GM12801 (cell line): Measurements from ENCODE around the gene GRK1.

ENCODE experiments used
- TF ChIP-seq, protein P1 (sequence below): IDR thresholded peaks from one replicate; pipeline ENCODE4 v1.5.1; 2011; ENCODE audit warnings: control low read depth; ENCODE audit not compliant: insufficient read length; ENCODE audit errors: extremely low read depth

The GRK1 gene

GRCh38 chr13:113745059-113745458 lies 78.0 kb downstream of the GRK1 start:
- TF ChIP-seq, protein P1, sequence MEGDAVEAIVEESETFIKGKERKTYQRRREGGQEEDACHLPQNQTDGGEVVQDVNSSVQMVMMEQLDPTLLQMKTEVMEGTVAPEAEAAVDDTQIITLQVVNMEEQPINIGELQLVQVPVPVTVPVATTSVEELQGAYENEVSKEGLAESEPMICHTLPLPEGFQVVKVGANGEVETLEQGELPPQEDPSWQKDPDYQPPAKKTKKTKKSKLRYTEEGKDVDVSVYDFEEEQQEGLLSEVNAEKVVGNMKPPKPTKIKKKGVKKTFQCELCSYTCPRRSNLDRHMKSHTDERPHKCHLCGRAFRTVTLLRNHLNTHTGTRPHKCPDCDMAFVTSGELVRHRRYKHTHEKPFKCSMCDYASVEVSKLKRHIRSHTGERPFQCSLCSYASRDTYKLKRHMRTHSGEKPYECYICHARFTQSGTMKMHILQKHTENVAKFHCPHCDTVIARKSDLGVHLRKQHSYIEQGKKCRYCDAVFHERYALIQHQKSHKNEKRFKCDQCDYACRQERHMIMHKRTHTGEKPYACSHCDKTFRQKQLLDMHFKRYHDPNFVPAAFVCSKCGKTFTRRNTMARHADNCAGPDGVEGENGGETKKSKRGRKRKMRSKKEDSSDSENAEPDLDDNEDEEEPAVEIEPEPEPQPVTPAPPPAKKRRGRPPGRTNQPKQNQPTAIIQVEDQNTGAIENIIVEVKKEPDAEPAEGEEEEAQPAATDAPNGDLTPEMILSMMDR: no peak

DNA sequence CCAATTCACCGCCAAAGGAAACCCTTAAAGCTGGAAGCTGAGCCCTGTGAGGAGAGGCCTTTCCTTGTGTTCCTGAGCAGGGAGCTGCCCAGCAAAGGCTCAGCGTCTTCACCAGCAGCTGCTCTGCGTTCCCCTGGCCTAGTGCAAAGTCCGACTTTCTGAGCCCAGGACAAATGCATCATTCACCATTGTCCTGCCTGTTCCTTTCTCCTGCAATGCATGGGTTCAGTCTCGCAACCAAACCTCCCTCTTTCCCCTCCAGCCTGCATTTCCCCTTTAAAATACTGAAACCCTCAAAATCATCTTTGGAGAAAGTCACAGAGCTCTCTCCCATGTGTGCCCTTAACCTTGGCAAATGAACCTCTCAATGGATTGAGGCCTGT lies 79.1 kb downstream of the GRK1 start:
- TF ChIP-seq, protein P1: no peak

DNA sequence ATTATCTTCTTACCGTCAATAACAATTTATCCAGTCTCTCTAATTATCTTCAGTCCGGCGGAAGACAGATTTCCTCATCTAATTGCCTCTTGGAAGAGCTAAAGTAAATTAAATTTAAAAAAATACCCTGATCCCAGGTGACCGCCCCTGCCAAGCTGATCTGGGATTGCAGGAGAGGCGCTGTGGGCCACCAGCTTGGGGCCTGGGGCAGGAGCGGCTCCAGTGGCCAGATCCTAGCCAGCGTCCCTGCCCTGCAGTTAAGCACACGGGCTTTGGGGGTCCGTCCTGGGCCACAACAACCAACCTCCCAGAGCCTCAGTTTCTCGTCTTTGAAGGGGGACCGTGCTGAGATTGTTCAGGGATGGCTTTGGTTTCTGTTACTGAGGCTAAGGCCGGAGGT lies 79.7 kb downstream of the GRK1 start:
- TF ChIP-seq, protein P1: no peak

DNA sequence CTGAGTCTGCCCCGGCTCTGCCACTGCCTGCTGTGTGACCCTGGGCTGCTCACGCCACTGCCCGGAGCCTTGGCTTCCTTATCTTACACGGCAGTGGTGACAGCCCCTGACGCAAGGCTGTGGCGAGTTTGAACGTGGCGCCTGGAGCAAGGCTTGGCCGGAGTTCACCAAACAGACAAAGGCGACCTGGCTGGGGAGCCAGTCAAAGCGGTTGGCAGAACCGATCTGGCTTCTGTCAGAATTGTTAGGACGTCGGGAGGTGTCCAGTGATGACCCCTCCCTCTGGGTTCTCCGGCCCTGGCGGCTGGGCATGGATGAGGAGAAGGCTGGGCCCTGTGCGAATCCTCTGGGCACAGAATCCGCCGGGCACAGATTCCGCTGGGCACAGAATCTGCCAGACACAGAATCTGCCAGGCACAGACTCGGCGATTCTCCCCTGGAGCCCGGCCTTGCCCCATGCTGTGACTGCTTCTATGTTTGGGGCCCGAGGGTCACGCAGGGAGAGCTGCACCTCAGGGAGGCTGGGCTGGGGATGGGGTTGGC lies 80.3 kb downstream of the GRK1 start:
- TF ChIP-seq, protein P1: no peak

GRCh38 chr13:113748101-113748861 lies 81.3 kb downstream of the GRK1 start:
- TF ChIP-seq, protein P1: no peak

DNA sequence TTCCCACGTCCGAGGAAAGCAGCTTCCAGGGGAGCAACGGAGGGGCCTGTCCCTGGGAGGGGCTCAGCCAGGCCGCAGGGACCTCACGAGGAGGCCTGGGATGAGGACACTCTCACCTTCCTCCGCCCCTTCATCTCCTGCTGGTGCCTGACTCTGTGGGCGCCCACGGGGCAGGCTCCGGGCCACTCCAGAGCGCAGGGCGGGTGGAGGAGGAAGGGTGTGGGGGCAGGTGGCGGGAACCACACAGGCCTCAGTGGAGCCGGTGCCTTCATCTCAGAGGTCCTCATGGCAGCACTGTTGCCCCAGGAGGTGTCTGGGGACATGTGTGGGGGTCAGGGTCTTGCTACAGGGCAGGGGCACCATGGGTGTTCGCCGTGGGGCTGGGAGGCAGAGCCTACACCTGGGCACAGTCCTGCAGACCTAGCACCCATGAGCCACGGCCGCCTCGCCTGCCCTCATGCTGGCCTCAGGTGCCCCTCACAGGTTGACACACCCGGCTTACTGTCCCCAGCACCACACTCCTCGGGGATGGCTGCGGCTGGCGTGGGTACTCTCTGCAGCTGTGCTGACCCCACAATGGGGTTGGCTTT lies 81.9 kb downstream of the GRK1 start:
- TF ChIP-seq, protein P1: no peak

- TF ChIP-seq, protein P1: no peak
These were observed 82.5 kb downstream of the GRK1 start for GRCh38 chr13:113749507-113749906.
